Mucosa of stomach (tissue), 1 donor: ENCODE measurements around the gene SFI1.

ENCODE experiments used
- H3K27me3 ChIP-seq: one replicate; pipeline ENCODE4 v1.7.0; 2013; ENCODE audit warnings: mild to moderate bottlenecking, low read length; ENCODE audit not compliant: control insufficient read depth, insufficient read depth
- H3K36me3 ChIP-seq: one replicate; pipeline ENCODE4 v1.7.0; 2013; ENCODE audit warnings: low read length; ENCODE audit not compliant: control insufficient read depth, insufficient read depth
- H3K4me1 ChIP-seq: one replicate; pipeline ENCODE4 v1.7.0; 2013; ENCODE audit warnings: mild to moderate bottlenecking, low read length; ENCODE audit not compliant: control insufficient read depth, insufficient read depth
- H3K4me3 ChIP-seq: one replicate; pipeline ENCODE4 v1.7.0; 2013; ENCODE audit warnings: low read length
- H3K9ac ChIP-seq: one replicate; pipeline ENCODE4 v1.7.0; 2013; ENCODE audit warnings: mild to moderate bottlenecking, low read length, moderate library complexity
- H3K9me3 ChIP-seq: one replicate; pipeline ENCODE4 v1.7.0; 2013; ENCODE audit warnings: mild to moderate bottlenecking, low read length, moderate library complexity; ENCODE audit not compliant: control insufficient read depth
- donor health status: Pancreatic carcinoma.

SFI1 gene

DNA sequence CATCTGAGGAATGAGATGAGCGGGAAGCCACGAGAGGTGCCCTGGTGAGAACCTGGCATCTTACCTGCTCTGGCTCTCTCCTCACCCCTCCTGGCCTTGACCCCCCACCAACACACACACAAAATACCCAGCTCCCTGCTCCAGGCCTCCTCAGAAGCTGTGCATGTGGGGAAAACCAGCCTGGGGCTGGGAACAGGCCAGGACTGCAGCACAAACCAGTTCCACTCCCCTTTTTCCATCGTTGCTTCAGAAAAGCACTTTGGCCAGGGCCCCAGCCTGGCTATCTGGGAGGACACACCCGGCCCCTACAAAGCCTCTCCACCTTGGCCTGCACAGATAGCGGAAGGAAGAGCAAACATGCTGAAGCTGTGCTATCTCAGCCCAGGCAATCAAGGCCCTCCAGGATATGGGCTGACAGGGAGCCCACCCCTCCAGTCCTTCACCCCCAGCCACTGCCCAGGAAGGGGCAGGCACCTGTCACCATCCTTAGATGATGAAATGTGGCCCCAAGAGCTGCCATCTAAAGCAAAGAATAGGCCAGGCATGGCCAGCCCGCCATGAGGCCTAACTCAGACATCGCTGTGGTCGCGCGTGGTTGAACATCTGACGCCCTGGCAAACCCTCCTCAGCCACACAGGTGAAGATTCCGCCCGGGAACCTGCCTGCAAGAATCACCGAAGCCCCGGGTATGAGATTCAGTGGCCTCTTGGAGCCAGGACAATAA, 130.3 kb downstream of the SFI1 start:
- no peaks in the 10 kb centered on the region for H3K36me3 ChIP-seq
- H3K27me3 ChIP-seq: no peaks in the 10 kb centered on the region
- H3K4me1 ChIP-seq: peaks cover 60% of the 10 kb centered on the region
- peak overlapping the region; percentile 7 for H3K9ac ChIP-seq
- no peaks in the 10 kb centered on the region for H3K9me3 ChIP-seq
- H3K4me3 ChIP-seq: no peak overlapping the region

DNA sequence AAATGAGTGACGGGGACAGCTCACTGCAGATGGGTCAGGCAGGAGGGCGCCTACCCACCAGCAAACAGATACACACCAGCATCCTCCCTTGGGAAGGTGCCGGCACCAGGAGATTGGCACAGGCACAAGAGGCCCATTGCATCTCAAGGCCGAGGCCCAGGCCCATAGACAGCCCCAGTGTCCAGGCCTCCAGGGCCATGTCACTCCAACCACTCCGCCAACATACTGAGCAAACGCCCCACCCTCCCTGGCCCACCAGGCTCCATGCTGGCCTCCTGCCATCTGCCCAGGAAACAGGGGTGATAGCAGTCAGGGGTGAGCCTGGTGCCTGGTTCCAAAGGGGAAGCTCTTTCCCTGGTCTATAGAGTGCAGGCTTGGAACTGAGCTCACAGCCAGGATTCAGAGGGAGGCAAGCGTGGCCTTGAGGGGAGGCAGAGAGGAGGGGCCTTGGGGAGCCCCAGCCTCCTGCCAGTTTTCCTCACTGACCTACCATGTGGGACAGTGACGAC, 130.9 kb downstream of the SFI1 start:
- peaks cover 60% of the 10 kb centered on the region for H3K4me1 ChIP-seq
- no peak overlapping the region for H3K4me3 ChIP-seq
- no peaks in the 10 kb centered on the region for H3K9me3 ChIP-seq
- H3K9ac ChIP-seq: no peak overlapping the region
- H3K27me3 ChIP-seq: no peaks in the 10 kb centered on the region
- H3K36me3 ChIP-seq: no peaks in the 10 kb centered on the region

DNA sequence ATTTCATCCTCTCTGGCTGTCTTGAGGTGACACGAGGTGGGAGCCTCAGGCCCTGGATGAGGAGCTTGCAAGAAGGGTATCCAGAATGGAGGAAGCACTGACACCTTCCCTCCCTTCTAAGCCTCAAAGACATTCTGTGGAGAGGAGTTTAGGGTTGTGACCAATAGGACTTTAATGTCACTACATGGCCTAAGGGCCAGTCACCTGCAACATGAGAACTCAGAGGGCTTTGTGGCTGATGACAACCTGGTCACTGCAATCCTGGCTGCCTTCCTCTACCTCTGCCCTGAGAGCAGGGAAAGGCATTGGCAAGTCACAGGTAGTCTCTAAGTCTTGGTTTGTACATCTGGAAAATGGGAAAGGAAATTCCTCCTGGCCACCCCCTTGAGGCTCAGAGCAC, 132.0 kb downstream of the SFI1 start:
- no peak overlapping the region for H3K9ac ChIP-seq
- no peak overlapping the region for H3K4me3 ChIP-seq
- H3K9me3 ChIP-seq: no peaks in the 10 kb centered on the region
- H3K27me3 ChIP-seq: no peaks in the 10 kb centered on the region
- H3K4me1 ChIP-seq: peaks cover 60% of the 10 kb centered on the region
- no peaks in the 10 kb centered on the region for H3K36me3 ChIP-seq

DNA sequence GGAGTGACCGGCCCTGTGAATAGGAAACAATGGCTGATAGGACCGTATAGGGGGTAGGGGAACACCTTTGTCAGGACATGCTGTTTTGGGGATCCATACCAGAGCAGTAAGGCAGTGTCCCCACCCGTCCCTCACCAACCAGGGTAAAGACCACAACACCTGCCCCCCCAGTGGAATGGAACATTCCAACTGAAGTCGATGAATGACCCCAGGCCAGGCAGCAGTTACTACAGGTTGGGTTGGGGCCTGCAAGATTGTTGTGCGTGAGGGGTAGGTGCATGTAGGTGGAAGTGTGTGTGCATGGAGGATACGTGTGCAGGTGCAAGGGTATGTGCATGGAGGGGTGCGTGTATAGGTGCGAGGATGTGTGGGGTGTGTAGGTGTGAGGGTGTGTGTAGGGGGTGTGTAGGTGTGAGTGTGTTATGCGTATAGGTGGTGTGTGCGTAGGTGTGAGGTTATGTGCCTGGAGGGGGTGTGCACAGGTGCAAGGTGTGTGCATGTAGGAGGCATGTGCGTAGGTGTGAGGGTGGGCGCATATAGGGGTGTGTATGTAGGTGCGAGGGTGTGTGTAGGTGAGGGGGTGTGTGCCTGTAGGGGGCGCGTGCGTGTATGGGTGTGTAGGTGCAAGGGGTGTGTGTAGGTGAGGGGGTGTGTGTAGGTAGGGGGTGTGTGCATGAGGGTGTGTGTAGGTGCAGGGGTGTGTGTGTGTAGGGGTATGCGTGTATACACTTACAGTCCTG, 132.8 kb downstream of the SFI1 start:
- no peak overlapping the region for H3K4me3 ChIP-seq
- H3K9ac ChIP-seq: peak overlapping the region; percentile 72
- H3K4me1 ChIP-seq: peaks cover 63% of the 10 kb centered on the region
- no peaks in the 10 kb centered on the region for H3K9me3 ChIP-seq
- no peaks in the 10 kb centered on the region for H3K27me3 ChIP-seq
- no peaks in the 10 kb centered on the region for H3K36me3 ChIP-seq

DNA sequence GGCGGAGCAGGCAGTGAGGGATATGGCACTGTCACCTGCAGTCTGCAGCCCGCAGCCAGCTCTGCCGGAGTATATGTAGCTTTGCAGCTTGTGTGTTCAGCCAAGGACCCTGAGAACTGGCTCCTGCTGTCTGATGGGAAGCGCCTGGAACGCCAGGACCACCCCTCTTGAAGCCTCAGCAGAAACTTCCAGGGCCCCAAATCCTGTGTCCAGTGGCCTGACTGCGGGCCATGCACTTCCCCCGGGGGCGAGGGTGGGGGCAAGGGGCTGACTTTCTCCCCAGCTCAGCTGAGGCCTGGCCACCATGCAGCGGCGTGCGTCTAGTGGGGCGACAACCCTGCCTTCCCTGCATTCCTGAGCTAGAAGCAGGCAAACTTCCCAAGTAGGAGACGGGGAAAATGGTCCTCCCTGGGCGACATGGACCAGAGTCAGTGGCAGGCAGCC, 133.4 kb downstream of the SFI1 start:
- Histone ChIP-seq H3K9ac (peak overlapping the region; percentile 72), H3K4me1 (peaks cover 62% of the 10 kb centered on the region), H3K36me3 (no peaks in the 10 kb centered on the region)

DNA sequence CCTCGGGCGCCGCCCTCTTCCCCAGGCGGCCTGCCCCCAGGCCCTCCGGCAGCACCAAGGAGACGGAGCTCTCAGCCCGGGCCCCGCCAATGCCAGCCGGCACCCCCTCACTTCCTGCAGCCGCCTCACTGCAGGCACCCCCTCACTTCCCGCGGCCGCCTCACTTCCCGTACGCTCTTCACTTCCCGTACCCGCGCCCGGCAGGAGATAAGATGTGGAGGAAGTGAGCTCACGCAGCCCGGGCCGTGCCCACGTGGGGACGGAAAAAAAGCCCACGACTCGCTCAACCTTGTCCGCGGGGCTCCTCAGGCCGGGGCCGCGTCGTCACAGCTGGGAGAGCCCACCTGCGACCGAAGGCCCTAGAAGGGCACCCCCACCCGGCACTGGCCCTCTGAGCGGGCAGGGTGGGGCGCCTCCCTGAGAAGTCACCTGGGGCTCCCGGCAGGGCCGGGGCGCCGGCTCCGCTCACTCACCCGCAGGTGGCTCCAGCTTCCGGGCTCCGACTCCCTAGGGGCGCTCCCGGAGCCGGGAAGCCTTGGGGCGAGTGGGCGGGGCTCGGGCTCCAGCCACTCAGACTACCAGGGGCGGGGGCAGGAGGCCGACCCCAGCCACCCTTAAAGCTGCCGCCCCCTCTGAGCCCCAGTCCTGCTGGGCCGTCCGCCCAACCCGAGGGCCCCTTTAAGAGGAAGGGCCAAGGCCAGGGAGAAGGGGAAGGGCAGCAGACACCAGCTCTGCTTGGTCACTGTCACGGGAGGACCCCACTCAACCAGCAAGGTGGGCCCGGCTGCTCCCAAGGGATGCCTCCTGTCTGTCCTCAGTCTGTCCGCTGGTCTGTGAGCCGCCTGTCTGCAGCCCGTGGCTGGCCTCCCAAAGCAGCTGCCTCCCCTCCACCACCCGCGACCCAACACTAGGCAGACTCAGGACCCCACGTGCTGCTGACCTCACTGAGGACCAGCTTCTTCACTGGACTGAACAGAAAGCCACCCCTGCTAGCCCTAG, 134.3 kb downstream of the SFI1 start:
- Histone ChIP-seq H3K9me3 (no peaks in the 10 kb centered on the region), H3K9ac (peak overlapping the region; percentile 72), H3K36me3 (no peaks in the 10 kb centered on the region), H3K27me3 (no peaks in the 10 kb centered on the region), H3K4me3 (no peak overlapping the region), H3K4me1 (peaks cover 62% of the 10 kb centered on the region)

More for the DNA sequence above, 133.4 kb downstream of the SFI1 start:
- no peak overlapping the region for H3K4me3 ChIP-seq
- no peaks in the 10 kb centered on the region for H3K9me3 ChIP-seq
- H3K27me3 ChIP-seq: no peaks in the 10 kb centered on the region

DNA sequence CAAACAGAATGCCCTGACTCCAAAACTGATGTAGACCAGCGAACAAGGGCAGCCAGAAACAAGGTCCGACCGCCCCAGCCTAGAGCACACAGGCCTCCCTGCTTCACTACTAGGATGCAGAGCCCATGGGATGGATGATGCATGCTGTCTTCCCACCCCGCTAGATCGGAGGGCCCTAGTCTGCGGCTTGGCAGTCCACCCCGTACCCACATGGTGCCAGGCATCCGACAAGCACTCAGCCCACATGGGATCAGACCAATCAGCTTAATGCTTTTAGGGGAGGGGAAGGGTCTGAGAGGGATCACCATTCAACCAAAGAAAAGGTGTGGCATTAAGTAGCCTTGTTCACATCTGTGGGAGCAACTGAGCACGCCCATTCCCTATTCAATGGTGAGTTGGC, 135.1 kb downstream of the SFI1 start:
- Histone ChIP-seq H3K4me3 (no peak overlapping the region), H3K9ac (peak overlapping the region; percentile 72), H3K36me3 (no peaks in the 10 kb centered on the region), H3K27me3 (no peaks in the 10 kb centered on the region), H3K4me1 (peaks cover 62% of the 10 kb centered on the region), H3K9me3 (no peaks in the 10 kb centered on the region)

DNA sequence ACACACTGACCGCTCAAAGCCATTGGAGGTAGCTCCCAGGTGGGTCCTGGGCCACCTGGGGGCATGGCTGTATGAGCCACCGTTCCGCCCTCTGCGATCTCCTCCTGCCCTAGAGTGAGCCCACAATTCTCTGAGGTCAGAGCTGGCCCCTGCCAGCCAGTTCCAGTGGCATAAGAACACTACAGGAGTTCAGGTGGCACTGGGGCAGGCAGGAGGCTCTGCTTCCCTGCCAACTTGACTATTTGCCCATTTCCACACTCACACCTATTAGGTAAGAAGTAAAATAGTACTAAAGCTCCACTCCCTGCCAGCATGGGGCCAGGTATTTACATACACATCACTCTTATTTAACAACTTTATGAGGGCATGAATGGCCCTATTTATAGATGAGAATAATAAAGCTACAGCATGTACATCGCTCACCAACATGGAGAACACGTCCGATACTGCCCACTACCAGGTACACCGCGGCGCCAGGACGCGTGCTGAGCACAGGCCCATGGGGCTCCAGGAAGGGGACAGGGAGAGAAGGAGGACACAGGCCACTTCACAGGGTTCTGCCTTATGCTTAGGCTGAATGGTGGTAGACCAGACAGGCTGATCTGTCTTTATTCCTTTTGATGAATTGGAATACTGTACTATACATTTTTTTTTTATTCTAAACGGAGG, 139.4 kb downstream of the SFI1 start:
- H3K9ac ChIP-seq: peak overlapping the region; percentile 51
- no peaks in the 10 kb centered on the region for H3K36me3 ChIP-seq
- no peak overlapping the region for H3K4me3 ChIP-seq
- H3K9me3 ChIP-seq: no peaks in the 10 kb centered on the region
- peaks cover 39% of the 10 kb centered on the region for H3K4me1 ChIP-seq
- no peaks in the 10 kb centered on the region for H3K27me3 ChIP-seq

DNA sequence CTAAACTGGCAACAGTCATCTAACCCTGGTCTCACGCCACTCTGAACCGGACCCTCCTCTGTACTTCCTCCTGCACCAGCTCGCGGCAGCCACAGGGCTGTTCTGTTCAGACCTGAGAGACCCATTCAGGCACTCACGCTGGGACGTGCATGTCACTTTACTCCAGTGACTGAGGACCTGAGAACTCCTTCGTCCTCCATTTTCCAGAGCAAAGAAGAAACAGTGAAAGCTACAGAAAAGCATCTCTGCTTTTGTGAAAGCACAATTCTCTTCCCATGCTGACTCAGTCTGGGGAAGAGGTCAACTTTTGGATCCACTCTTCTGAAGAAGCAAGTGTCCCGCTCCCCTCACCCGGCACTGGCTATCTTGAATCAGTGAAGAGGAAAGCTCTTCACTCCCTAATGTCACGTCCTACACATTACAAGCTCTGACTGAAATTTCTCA, 141.1 kb downstream of the SFI1 start:
- Histone ChIP-seq H3K4me3 (no peak overlapping the region), H3K9ac (no peak overlapping the region), H3K4me1 (peaks cover 32% of the 10 kb centered on the region)

DNA sequence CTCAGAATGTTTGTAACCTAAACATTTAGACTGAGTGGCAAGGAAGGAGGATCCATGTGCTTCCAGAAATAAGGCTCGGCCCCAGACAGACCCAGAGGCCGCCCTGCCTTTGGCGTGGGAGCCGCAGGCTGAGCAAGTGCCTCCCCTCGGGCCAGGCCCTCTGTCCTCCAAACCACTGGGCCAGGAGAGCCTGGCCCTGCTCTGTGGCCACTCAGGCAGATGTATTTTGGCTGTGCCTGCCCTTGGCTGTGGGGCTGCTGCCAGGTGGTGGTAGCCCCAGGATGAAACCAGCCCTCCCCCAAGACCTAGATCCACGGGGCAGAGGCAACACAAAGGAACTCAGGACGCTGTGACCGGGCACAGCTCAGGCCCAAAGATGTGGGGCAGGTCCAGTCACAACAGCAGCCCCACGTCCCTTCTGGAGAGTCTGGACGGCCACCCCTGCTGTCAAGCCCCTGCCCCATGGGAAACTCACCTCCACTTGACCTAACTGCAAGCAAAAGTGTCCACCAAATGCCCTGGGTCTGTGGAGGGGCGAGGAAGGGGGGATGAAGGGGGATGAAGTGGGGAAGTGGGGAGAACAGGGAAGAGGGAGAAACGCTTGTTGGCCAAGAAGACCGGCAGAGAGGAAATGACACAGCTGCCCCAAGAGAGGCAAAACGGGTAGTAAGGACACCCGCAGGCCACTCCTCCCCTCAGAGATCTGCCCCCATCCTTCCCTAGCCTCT, 141.7 kb downstream of the SFI1 start:
- H3K9me3 ChIP-seq: no peaks in the 10 kb centered on the region
- peak overlapping the region; percentile 3 for H3K9ac ChIP-seq
- H3K4me1 ChIP-seq: peaks cover 32% of the 10 kb centered on the region
- no peaks in the 10 kb centered on the region for H3K36me3 ChIP-seq
- no peak overlapping the region for H3K4me3 ChIP-seq
- no peaks in the 10 kb centered on the region for H3K27me3 ChIP-seq

More for the DNA sequence above, 141.1 kb downstream of the SFI1 start:
- Histone ChIP-seq H3K9me3 (no peaks in the 10 kb centered on the region), H3K27me3 (no peaks in the 10 kb centered on the region), H3K36me3 (no peaks in the 10 kb centered on the region)
